WERI-Rb-1 (cell line): ENCODE results near the gene ST6GALNAC4.

Experiments
- DNase-seq: peaks from one replicate; pipeline ENCODE4 v3.0.0-alpha.2; 2020
- H3K27ac ChIP-seq: fragments of 250-450 bp; sonication (Bioruptor Pico); 2 replicates; pipeline ENCODE4 v1.5.1; 2020; ENCODE audit warnings: mild to moderate bottlenecking, moderate library complexity
- H3K27me3 ChIP-seq: fragments of 250-450 bp; sonication (Bioruptor Pico); 2 replicates; pipeline ENCODE4 v1.5.1; 2021; ENCODE audit warnings: mild to moderate bottlenecking, low read depth, moderate library complexity; ENCODE audit not compliant: insufficient read depth, severe bottlenecking
- H3K36me3 ChIP-seq: fragments of 250-450 bp; sonication (Bioruptor Pico); 2 replicates; pipeline ENCODE4 v1.5.1; 2020; ENCODE audit warnings: mild to moderate bottlenecking, moderate library complexity
- H3K4me3 ChIP-seq: 2 replicates; pipeline ENCODE4 v1.5.1; 2011; ENCODE audit warnings: low read depth, mild to moderate bottlenecking, control low read depth, low read length
- H3K9me3 ChIP-seq: fragments of 250-450 bp; sonication (Bioruptor Pico); 2 replicates; pipeline ENCODE4 v1.5.1; 2021; ENCODE audit warnings: mild to moderate bottlenecking, moderate library complexity; ENCODE audit not compliant: severe bottlenecking
- CTCF ChIP-seq: IDR thresholded peaks from 2 replicates; pipeline ENCODE4 v1.5.1; 2011; ENCODE audit warnings: low read depth, mild to moderate bottlenecking, control low read depth, inconsistent platforms, low read length

The ST6GALNAC4 gene

GRCh38 chr9:127923046-127923445 is 6.2 kb upstream of the ST6GALNAC4 start:
- Histone ChIP-seq H3K27me3 (peaks cover 3% of the 10 kb centered on the region), H3K36me3 (no peaks in the 10 kb centered on the region), H3K27ac (no peak overlapping the region), H3K9me3 (no peaks in the 10 kb centered on the region), H3K4me3 (no peak overlapping the region)
- TF ChIP-seq CTCF: no peak
- peak; percentile 62 for DNase-seq

GRCh38 chr9:127921557-127922120 is 4.8 kb upstream of the ST6GALNAC4 start:
- TF ChIP-seq CTCF: peak; percentile 97
- Histone ChIP-seq H3K27ac (no peak overlapping the region), H3K9me3 (no peaks in the 10 kb centered on the region), H3K4me3 (no peak overlapping the region), H3K27me3 (peaks cover 3% of the 10 kb centered on the region), H3K36me3 (no peaks in the 10 kb centered on the region)
- DNase-seq: peak; percentile 71

GRCh38 chr9:127920794-127921193 is 4.0 kb upstream of the ST6GALNAC4 start:
- no peaks in the 10 kb centered on the region for H3K9me3 ChIP-seq
- H3K27ac ChIP-seq: no peak overlapping the region
- DNase-seq: no peak
- TF ChIP-seq CTCF: no peak
- peaks cover 3% of the 10 kb centered on the region for H3K27me3 ChIP-seq
- H3K36me3 ChIP-seq: no peaks in the 10 kb centered on the region
- H3K4me3 ChIP-seq: no peak overlapping the region

- no peak for TF ChIP-seq CTCF
- peaks cover 3% of the 10 kb centered on the region for H3K27me3 ChIP-seq
- H3K9me3 ChIP-seq: no peaks in the 10 kb centered on the region
- H3K27ac ChIP-seq: no peak overlapping the region
- no peak for DNase-seq
- H3K36me3 ChIP-seq: no peaks in the 10 kb centered on the region
- no peak overlapping the region for H3K4me3 ChIP-seq
Measured at GRCh38 chr9:127919253-127919815, 2.5 kb upstream of the ST6GALNAC4 start.

- Histone ChIP-seq H3K27me3 (peaks cover 3% of the 10 kb centered on the region), H3K4me3 (no peak overlapping the region), H3K27ac (no peak overlapping the region), H3K9me3 (no peaks in the 10 kb centered on the region), H3K36me3 (peaks cover 4% of the 10 kb centered on the region; the same call in 1 of the 2 replicates)
- DNase-seq: peak; percentile 66
- TF ChIP-seq CTCF: peak; percentile 74
Measured at GRCh38 chr9:127918183-127919107, 1.6 kb upstream of the ST6GALNAC4 start.
